Inflammatory macrophage (primary cell): ENCODE data around the gene RNF145.
"Not testable (repeated sequence)": the region's sequence is repeated elsewhere in the genome, so short reads cannot be mapped to it uniquely, and the experiment has no call there.

ENCODE experiments used
- DNase-seq, 2 donors: peaks; one replicate each; pipeline ENCODE4 v3.0.0-alpha.2; 2020 to 2022

Gene RNF145

DNA sequence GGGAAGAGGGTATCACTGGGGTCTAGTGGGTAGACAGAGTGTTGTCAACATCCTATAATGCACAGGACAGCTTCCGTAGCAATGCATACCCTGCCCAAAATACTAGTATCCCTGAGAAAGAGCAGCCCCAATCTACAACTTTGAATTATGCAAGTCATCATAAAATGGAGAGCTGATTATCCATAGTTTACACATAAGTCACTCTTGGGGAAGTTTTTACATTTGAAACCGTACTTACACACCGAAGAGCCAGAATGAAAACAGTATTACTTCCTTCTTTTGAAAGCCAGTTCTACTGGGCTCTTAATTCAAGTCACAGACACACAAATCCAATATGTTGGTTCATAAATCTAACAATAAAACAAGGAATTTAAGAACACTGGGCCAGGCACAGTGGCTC lies 21.6 kb downstream of the RNF145 start:
- DNase-seq: peak; percentile 20 to 47

DNA sequence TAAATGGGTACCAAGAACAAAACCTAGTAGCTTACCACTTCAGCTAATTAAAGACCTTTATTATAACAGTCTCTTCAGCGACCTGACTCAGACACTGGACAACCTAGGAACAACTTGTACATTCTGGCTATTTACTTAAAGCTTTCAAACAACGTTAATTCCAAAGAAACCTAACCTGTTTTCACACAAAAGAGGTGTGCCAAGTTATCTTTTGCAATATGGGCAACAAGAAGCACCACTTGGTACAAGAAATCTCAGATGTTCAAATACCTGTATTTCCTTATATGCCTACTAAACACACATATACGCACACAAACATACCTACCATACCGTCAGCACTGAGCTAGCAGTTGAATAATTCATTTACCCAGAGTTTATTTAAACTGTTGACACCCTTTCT lies 23.0 kb downstream of the RNF145 start:
- no peak for DNase-seq

DNA sequence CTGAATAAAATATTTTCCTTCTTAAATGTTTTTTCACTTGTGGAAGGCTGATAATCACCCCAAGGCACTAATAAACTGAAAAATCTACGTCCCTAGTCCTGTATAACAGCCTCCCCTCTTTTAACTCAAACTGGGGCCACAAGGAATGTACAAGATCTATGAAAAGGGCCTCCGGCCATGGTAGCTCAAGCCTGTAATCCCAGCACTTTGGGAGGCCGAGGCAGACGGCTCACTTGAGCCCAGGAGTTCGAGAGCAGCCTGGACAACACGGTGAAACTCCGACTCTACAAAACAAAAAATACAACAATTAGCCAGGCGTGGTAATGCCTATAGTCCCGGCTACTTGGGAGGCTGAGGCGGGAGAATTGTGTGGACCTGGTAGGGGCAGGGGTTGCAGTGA lies 23.6 kb downstream of the RNF145 start:
- DNase-seq: no peak

- no peak for DNase-seq
These were observed 24.4 kb downstream of the RNF145 start for GRCh38 chr5:159184858-159185381.

DNA sequence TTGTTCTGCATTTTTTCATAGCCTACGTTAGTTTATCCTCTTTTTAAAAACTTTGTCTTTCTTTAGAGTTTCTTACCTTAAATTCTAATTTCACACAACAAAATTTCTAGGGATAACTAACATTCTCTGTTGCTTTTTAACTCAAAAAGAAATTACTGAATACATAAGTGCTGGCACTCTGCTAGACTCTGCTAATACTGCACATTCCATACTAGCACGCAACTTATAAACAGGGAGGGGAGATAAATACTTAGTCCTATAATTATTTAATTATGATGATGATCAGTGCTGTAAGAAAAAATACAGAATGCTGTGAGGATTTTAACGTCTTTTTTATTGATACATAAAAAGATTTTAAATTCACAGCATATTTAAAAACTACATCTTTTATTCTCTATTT lies 25.1 kb downstream of the RNF145 start:
- no peak for DNase-seq

DNA sequence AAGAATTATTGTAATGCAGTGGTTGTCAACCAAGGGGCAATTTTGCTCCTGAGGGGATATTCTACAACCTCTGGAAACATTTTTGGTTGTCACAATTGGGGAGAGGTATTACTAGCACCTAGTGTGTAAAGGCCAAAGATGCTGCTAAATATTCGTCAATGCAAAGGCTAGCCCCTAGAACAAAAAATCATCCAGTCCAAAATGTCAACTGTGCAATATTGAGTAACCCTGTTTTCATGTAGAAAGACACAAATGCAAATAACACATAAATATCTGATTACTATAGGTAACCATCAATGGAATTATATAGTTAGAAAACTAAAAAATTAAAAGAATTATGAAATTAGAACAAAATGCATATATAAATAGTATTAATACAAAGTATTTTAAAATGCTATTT lies 26.1 kb downstream of the RNF145 start:
- no peak for DNase-seq

DNA sequence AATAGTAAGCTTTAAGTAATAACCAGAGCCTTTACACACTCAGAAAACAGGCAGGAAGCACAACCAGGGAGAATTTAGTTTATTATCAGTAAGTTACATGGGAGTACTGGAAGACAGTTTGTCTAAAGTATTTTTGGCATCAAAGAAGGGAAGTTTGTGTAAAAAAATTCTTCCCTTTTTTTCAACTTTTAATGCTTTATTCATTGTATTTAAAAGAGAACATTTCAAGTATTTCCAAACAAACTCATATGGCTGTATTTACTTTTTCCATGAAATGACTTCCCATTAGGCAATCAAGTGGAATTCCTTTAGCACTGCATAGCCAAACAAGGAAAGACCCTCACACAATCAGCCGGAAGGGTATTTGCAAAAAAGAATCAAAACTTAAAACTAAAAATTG lies 26.7 kb downstream of the RNF145 start:
- peak in 1 of 2 donors; percentile 47 for DNase-seq

DNA sequence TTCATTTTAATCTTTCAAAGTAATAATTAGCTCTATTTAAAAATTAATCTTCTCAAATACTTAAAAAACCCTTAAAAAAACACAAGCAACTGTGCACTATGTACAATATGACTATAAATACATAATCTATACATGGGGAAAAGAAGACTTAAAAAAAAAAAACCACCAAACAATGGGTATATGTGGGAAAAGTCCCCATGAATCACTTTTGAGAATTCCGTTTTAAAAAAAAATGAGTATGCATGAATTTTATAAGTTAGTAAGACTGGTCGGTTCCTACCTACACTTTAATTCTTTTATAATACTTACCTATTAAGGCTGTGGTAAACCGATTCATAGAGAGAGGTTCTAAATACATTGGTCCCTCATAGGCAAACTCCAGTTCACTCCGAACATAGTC lies 27.7 kb downstream of the RNF145 start:
- no peak for DNase-seq

- DNase-seq: no peak
These were observed 28.2 kb downstream of the RNF145 start for GRCh38 chr5:159181152-159181551.

GRCh38 chr5:159179529-159180305 lies 29.6 kb downstream of the RNF145 start:
- DNase-seq: peak in 1 of 2 donors; percentile 6

GRCh38 chr5:159178978-159179377 lies 30.4 kb downstream of the RNF145 start:
- DNase-seq: peak; percentile 72 to 80

DNA sequence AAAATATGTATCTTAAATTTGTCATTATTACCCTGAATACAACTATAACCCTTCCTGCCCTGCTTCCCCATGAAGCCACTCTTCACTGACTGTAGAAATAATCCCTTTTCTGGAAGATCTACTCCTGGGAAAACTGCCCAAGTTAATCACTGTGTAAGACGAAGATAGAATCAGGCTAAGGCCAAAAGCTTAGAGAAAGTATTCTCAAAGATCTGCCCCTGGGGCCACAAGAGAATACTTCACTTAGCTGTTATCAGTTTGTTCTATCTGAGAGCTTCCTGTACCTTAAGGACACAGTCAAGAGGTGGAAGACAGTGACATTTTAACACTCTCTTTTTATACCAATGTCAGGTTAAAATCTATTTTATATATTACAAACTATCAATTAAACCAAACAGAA lies 33.8 kb downstream of the RNF145 start:
- no peak for DNase-seq

GRCh38 chr5:159174511-159175168 lies 34.7 kb downstream of the RNF145 start:
- no peak for DNase-seq

GRCh38 chr5:159171274-159171673 lies 38.1 kb downstream of the RNF145 start:
- peak in 1 of 2 donors; percentile 30 for DNase-seq

- no peak for DNase-seq
These were observed 39.3 kb downstream of the RNF145 start for GRCh38 chr5:159170021-159170420.

GRCh38 chr5:159166416-159166815 lies 42.9 kb downstream of the RNF145 start:
- no peak for DNase-seq

DNA sequence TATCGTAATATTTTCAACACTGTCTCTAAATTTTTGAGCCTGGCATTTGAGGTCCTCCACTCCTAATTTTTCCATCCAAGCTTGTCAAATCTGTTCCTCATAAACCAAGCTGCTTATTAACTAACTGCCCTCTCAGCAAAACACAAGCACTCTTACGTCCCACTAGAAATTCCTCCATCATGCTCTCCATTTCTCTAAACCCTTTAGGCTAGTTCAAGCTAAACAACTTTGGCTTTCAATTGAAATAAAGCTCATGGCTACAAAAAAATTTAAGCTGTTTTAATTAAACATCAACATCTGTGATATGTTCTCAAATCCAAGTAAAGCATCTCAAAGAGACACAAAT lies 45.7 kb downstream of the RNF145 start:
- DNase-seq: no peak

- DNase-seq: no peak
These were observed 46.2 kb downstream of the RNF145 start for GRCh38 chr5:159163027-159163700.

GRCh38 chr5:159161361-159162214 lies 47.8 kb downstream of the RNF145 start:
- no peak for DNase-seq

DNA sequence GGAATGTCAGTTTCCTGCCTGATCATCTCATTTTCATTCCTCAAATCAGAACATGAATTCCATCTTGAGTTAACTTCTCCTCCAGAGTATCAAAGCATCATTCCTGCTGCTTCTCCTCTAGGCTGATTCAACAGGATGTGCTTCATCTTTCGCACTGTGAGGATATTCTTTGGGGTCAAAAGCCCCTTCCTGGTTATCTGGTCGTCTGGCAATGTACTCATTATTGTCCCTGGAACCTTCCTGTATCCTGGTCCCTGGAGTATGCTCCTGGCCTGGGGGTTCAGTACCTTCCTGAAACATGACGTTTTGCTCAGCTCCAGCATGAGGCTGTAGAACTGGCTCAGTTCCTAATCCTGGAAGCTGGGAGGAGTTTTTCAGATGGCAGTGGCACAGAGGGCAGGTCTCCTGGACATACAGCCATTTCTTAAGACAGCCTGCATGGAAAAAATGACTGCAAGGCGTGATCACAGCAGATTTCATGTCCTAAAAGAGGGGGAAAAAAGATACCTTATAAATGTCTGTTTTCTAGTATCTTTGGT lies 50.7 kb downstream of the RNF145 start:
- DNase-seq: not testable (repeated sequence)

DNA sequence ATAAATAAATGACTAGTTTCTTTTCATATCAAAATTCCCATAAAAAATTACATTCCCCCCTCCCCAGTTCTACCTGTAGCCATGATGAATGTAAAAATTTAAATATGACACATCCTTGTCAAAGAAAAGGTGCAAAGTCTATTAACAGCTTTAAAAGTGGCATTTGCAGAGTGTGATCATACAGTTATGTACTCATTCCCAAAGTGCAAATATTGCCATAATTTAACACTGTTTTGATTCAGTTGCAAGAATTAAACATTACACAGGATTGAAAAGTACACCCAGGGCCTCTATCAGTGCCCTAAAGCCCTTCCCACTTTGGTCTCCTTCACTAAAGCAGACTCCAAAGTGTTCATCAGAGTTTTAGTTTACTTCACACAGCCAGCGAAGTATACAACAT lies 51.8 kb downstream of the RNF145 start:
- no peak for DNase-seq
